GM18873 (cell line): ENCODE measurements around the gene CCS.
A peak's percentile ranks its signal among the peaks of the same experiment; 100 is the strongest.
"Not testable (repeated sequence)": the region's sequence is repeated elsewhere in the genome, so short reads cannot be mapped to it uniquely, and the experiment has no call there.

Experiments used
- ATAC-seq: cut with Tn5 transposase; IDR thresholded peaks from one replicate; pipeline ENCODE4 v1.9.1; 2021; ENCODE audit warnings: mild to moderate bottlenecking, moderate library complexity, moderate number of reproducible peaks; ENCODE audit not compliant: unreplicated experiment, low FRiP score

Gene CCS

DNA sequence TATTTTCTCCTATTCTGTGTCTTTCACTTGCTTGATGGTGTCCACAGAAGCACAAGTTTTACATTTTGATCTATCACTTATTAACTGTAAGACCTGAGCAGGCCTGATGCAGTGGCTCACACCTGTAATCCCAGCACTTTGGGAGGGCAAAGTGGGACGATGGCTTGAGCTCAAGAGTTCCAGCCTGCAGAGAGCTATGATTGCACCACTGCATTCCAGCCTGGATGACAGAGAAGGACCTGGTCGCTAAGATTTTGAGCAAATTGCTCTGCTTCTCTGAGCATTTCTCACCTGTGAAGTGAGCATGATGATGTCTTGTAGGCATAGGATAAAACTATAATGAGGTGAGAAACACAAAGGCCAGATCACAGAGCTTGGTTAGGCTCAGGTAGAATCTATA is 6.8 kb upstream of the CCS start:
- no peak for ATAC-seq

DNA sequence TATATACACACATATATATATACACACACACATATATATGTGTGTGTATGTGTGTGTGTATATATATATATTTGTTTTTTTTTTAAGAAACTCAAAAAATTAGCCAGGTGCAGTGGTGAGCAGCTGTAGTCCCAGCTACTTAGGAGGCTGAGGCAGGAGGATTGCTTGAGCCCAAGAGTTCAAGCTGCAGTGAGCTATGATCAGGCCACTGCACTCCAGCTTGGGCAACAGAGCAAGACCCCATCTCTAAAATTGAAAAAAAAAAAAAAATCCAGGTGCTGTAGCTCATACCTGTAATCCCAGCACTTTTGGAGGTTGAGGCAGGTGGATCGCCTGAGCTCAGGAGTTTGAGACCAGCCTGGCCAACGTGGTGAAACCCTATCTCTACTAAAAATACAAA is 3.7 kb upstream of the CCS start:
- not testable (repeated sequence) for ATAC-seq

DNA sequence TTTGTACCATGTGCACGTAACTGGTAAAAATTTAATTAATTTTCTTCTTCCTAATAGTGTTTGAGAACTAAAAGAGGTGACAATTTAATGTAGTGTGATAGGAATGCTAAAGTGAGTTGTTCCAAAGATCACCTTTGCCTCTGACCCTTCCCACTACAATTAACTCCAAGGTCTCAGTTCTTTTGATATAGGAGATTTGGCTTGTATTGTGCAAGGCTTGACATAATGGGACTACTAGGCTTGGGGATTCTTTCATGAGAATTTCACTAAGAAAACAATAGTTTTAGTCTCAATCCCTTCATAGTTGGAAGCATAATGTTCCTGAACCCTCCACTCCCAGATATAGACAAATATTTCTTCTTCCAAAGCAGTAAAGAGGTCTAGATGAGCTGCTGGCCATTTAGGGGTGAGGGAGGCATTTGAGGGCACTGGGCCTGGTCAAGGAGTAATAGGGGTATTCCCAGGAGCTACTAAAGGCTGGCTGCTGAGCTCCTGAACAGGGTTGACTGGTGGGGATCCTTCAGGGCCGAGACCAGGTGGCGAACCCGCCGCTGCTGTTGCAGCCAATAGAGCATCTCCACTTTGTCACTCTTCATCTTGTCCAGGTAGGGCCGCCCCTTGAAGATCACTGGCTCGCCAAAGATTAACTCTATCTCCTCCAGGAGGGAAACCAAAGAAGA is 2.8 kb upstream of the CCS start:
- ATAC-seq = no peak

DNA sequence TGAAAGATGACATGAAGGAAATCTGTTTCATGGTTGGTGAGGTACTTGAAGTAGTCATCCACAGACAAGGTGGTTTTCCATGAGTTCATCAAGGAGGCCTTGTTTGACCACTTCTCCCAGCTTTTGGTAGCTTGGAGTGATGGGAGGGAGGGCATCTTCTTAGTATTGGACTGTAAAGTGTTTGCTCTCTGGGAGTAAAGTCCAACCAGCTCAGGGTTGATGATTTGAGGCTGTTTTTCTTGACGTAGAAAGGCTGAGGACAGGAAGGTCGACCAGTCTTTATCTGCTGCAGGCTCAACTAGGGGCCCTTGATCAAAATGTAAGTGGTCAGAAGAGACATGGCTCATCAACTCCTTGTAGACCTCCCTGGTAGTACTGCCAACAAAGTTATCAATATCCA is 1.8 kb upstream of the CCS start:
- no peak for ATAC-seq

DNA sequence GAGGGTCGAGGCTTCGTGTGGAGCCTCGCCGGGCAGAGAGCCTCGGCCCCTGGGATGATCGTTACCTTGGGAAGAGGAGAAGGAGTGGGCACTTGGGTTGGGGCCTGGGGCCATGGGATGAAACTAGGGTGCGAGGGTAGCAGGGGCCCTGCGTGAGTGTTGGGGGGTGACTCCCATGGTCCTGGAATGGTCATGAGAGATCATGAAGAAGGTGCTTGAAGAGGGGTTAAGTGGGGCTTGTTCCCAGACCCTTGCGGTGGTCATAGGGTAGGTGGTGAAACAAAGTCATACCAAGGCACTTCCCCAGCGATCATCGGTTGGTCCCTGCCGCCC is 284 bp downstream of the CCS start:
- peak; percentile 23 for ATAC-seq

DNA sequence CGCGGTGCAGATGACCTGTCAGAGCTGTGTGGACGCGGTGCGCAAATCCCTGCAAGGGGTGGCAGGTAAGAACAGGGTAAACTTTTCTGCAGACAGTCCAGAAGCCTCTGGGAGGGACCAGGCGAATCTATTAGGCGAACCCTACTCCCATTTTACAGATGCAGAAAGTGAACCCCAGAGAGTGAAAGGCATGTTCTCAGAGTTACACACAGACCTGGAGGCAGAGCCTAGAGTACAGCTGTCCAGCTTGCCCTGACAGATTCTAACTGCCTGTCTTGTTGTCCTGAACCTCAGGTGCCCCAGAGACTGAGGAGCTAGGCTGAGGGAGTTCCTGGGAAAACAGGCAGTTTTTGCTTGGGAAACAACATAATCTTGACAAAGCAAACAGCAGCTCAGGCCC is 665 bp downstream of the CCS start:
- ATAC-seq = no peak

DNA sequence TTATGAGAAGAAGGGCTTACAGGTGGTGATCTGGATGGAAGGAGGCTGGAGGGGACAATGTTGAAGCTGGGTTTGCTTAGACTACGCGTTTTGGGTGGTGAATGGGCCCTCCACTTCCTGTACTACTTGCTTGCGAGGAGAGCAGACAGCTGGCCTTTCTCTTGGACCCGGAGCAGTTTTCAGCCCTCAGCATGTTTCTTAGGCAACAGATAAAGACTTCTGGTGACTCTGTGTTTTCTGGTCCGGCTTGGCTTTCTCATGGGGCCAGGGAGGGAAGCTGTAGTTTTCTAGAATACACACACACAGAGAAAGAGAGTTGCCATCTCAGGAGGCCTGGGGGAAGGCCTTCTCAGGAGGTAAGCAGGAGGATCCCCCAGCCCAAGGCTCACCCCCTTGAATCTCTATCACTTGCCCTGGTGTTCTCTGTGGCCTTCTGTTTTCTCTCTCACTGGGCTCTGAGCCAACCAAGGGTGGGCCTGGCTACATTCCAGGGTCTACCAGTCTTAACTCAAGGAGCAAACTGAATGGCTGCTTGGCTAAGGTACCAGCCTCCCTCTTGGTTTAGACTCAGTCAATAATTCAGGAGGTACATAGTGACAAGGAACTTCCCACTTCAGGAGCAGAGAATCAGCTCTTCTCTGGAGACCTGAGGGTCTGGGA is 2.4 kb downstream of the CCS start:
- ATAC-seq = no peak

DNA sequence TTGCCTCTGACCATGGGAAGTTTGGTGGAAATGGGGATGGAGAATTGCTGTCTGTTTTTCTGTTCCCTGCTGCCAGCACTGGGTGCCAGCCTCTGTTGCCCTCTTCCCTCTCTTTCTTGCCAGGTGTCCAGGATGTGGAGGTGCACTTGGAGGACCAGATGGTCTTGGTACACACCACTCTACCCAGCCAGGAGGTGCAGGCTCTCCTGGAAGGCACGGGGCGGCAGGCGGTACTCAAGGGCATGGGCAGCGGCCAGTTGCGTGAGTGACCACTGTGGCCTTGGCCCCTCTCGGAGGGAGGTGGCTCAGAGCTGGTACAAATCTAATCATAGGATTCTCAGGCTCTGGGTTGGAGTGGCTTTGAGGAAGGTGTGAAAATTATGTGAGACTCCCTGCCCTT is 6.0 kb downstream of the CCS start:
- no peak for ATAC-seq

DNA sequence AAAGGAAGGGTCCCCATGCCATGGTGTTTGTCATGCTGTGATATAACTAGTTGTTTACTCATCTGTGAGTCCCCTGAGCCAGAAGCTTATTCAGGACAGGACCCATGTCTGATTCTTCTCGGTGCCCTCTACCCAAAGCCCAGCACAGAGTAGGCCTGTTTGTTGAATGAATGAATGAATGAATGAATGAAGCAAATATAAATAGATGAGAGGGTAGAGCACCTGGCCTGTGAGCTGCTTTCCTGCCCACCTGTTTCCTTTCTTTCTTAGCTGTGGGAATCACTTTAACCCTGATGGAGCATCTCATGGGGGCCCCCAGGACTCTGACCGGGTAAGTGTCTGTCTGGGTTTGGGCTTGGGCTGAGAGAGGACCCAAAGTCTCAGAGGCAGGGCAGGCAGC is 7.2 kb downstream of the CCS start:
- no peak for ATAC-seq

DNA sequence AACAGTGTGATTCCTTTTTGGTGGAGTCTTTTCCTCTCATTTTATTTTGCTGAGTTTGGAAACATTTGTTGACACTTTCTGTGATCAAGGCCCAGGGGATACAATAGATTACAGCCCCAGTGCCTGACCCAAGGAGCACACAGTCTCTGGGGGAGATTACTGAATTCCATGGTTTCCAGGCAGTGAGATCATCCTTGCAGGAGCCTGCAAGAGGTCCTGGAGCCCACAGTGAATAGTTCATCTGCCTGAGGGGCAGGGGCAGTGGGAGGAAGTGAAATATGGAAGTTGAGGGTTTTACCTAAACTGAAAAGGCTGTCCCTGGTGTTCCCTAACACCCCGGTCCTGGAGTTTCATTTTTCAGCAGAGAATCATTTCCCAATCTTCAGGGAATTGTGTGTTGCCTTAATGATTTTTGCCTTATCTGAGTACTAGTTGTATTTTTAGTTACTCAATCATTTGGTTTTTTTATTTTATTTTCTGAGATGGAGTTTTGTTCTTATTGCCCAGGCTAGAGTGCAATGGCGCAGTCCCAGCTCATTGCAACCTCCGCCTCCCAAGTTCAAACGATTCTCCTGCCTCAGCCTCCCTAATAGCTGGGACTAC is 7.7 kb downstream of the CCS start:
- no peak for ATAC-seq

DNA sequence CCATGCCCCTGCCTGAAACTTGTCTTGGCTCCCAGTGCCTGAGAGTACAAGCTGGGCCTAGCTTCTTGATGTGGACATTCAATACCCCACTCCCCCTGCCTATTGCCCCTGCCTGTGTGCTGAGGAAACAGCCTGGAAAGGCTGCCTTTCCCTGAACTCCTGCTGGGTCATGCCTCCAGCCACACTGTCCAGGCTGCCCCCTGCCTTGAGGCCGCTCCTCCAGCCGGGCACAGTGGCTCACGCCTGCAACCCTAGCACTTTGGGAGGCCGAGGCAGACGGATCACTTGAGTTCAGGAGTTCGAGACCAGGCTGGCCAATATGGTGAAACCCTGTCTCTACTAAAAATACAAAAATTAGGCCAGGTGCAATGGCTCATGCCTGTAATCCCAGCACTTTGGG is 10.1 kb downstream of the CCS start:
- no peak for ATAC-seq

DNA sequence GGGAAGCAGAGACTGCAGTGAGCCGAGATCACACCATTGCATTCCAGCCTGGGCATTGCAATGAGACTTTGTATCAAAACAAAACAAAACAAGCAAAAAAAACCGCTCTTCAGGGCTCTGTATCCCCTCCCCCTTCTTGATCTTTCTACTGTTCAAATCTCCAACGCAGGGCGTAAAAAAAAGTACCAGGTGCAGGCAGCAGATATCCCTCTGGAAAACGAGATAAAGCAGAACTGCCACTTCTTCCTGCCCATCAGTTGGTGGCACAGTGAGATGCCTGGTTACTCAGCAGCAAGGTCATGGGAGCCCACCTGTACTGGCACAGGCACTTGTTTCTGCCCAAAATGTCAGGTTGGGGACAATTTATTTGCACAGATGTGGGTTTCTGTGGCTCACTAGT is 11.2 kb downstream of the CCS start:
- ATAC-seq = no peak

DNA sequence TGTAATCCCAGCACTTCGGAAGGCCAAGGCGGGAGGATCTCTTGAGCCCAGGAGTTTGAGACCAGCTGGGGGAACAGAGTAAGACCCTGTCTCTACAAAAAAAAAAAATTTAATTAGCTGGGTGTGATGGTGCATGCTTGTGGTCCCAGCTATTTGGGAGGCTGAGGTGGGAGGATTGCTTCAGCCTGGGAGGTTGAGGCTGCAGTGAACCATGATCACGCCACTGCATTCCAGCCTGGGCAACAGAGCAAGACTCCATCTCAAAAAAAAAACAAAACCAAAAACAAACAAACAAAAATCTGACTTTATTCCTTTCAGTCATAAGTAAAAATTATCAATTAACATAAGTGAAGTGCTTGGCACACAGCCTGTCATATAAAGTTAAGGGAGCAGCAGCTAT is 13.6 kb downstream of the CCS start:
- not testable (repeated sequence) for ATAC-seq

DNA sequence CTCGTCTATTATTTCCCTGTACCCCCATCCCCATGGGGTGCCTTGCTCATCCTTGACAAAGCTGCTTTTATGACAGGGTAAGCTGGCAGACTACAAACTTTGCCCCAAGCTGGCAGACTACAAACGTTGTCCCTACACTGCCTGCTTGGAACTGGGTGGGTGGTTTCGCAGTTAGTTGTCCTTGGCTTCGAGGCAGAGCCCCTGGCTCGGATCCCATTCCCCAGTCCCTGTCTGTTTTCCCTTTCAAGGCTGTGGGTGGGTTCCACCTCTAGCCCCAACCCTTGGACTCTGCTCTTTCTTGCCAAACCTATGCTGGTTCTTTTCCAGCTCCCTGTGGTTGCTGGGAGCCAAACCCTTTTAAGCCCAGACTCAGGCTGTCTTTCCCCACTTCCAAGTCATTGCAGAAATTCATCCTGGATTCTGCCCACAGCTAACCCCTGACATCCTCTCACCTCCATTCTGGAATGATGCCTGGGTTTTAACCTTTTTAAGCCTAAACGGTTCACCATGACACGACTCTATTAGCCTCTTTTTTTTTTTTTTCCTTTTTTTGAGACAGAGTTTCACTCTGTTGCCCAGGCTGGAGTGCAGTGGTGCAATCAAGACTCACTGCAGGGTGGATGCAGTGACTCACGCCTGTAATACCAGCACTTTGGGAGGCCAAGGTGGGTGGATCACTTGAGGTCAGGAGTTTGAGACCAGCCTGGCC is 14.3 kb downstream of the CCS start:
- ATAC-seq = no peak

DNA sequence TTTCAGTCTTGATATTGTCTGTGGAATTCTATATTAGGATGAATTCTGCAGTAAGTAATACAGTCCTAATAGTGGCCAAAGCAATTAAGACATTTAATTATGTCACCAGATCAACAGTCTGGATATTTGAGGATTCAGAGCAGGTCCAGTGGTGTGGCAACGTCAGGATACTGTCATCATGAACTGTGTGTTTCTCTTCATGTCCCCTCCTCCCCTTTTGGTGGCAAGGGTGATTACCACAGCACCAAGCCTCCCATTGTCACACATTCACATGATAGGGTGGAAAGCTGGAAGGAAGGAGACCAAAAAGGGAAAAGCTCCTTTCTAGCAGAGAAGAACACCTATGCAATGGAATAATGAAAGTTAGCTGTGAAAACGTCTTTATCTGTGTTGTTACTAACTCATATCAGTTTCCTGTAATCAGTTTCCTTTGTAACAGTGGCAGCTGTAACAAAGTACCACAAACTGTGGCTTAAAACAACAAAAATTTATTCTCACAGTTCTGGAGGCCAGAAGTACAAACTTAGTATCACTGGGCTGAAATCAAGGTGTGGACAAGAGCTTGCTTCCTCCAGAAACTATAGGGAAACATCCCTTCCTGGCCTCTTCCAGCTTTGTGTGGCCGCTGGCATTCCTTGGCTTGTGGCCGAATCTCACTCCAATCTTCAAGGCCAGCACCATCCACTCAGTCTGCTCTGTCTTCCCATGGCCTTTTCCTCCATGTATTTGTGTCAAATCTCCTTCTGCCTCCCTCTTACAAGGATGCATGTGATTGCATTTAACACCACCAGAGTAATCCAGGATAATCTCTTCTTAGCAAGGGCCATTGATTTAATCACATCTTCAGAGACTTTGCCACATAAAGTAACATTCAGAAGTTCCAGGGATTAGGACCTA is 17.0 kb downstream of the CCS start:
- ATAC-seq = no peak

DNA sequence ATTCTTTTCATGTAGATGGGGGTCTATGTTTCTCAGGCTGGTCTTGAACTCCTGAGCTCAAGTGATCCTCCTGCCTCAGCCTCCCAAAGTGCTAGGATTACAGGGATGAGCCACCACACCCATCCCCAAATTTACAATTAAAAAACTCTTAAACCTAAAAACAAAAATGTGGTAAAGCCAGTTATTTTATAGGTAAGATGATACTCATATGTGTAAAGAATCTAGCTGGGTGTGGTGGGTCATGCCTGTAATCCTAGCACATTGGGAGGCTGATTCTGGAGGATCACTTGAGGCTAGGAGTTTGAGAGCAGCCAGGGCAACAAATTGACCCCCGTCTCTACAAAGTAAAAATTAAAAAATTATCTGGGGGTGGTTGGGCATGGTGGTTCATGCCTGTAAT is 19.5 kb downstream of the CCS start:
- no peak for ATAC-seq

DNA sequence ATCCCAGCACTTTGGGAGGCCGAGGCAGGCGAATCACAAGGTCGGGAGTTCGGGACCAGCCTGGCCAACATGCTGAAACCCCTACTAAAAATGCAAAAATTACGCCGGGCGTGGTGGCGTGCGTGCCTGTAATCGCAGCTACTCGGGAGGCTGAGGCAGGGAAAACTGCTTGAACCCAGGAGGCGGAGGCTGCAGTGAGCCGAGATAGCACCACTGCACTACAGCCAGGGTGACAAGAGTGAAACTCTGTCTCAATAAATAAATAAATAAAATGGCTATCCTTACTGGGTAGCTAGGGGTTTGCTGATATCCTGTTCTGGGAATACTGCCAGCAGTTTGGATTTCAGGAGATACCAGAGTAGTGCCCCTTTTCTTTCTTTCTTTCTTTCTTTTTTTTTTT is 21.1 kb downstream of the CCS start:
- ATAC-seq = no peak

DNA sequence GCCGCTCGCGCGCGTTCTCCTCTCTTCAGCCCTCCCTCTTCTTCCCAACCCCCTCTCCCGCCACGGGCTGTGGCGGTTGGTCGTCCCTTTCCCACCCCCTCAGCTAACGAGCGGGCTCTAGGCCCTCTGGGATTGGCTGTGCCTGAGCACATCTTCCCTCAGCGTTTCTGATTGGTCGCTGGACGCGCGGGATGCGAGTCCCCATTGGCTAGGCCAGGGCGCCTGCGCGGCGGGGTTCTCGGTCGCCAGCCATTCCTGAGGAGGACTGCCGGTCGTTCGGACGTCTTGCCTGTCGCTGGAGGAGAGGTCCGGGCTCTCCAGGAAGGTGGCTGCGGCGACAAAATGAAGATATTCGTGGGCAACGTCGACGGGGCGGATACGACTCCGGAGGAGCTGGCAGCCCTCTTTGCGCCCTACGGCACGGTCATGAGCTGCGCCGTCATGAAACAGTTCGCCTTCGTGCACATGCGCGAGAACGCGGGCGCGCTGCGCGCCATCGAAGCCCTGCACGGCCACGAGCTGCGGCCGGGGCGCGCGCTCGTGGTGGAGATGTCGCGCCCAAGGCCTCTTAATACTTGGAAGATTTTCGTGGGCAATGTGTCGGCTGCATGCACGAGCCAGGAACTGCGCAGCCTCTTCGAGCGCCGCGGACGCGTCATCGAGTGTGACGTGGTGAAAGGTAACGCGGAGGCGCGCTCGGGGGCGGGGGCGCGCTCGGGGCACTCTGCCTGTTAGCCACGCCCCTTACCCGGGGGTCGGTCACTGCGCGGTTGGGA is 23.6 kb downstream of the CCS start, which contains the start of gene RBM14:
TSS of gene RBM14 (plus strand) at position 252 of the 776 bp plus-strand sequence. CDS start at position 343, 91 bp downstream.
- ATAC-seq = peak; percentile 95

DNA sequence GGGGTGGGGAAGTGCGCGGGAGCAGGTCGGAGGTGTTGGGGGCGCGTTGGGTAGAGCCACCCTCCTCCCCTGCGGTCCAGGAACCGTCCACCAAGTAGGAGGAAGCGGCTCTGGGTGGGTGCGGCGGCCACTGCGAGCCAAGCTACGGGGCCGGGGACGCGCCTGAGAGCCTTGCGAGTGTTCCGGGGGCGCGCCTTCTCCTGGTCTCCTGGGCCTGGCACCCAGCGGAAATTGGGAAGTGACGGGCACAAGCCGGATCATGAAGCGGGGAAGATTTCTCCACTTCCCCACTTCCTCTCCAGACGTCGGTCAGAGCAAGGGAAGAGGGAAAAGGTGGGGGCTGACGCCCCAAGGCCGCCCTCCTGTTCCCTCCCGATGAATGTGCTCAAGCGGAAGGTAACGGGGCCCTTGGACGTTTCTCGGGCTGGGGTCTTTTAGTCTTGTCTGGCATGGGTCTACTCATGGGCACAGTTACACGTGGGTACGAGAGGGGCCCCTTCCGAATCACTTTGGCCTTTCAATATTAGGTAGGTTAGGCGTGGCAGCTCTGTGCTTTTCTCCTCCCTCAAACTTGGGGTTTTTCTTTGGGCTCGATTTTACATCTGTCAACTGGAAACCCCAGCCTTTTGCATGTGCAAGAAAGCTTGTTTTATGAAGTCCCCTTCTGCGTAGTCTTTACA is 24.3 kb downstream of the CCS start:
- ATAC-seq = no peak
